ENCODE measurements around the gene OR52H1. TPM values are rescaled to one million over a fixed set of nuclear protein-coding genes. Genes with fewer than 3 reads are reported as not detected.

OR52H1 gene
- total and polyA plus RNA-seq, 9 of the 15 experiments (the other 6 are each of a cell fraction or from before 2014, with no cell fraction given) = 0.15 TPM; not detected in 8

- H2AFZ ChIP-seq (ENCODE audit: low read depth, low read length) = no peak overlapping the region
- H3K4me1 ChIP-seq (replicated peaks in 1 of 2; ENCODE audit: control insufficient read depth in 2 of 2, insufficient read depth in 2 of 2, low read length in 2 of 2) = peaks cover 0 to 44% of the 10 kb centered on the region in 2 experiments; a peak in 3 of 5 replicates
- H3K4me2 ChIP-seq (ENCODE audit: insufficient read depth, low read length) = peak overlapping the region; percentile 50
- DNase-seq (ENCODE audit: extremely low read depth in 1 of 4, low spot score in 3 of 4) (no peak), FAIRE-seq (no peak), ATAC-seq (no peak)
- peaks cover 100% of the 10 kb centered on the region for H3K79me2 ChIP-seq (ENCODE audit: control insufficient read depth, insufficient read depth, low read length)
- ChIA-PET CTCF (ENCODE audit: low intra/inter-chr PET ratio) (no interaction called here), POLR2A (interaction anchor here (0.7 to 1.5 kb wide), 2 partner anchors 15 to 184 kb away, joined by 3 read pairs; partner anchors contain the start of gene TRIM5)
- intact Hi-C loops (cut with micrococcal nuclease) = loop anchor here (10.0 kb wide), 3 partner anchors 94 to 296 kb away; partner anchors contain the start of genes OR51V1 and TRIM6
- H4K20me1 ChIP-seq (replicated peaks; ENCODE audit: control insufficient read depth, insufficient read depth, low read length) = peaks cover 78% of the 10 kb centered on the region
- peaks cover 83% of the 10 kb centered on the region for H3K36me3 ChIP-seq (ENCODE audit: control insufficient read depth, insufficient read depth, low read length)
- BruUV-seq (replicated peaks) = no TSS peak
- peak overlapping the region in 1 of 2 experiments; percentile 61; a peak in 2 of 4 replicates for H3K9ac ChIP-seq (ENCODE audit: insufficient read depth in 1 of 2, low read depth in 2 of 2, low read length in 2 of 2)
- H3K9me1 ChIP-seq (ENCODE audit: control insufficient read depth, insufficient read depth, low read length) = peaks cover 3% of the 10 kb centered on the region
- H3K4me3 ChIP-seq = peak overlapping the region; percentile 52; the same call in 1 of the 2 replicates
- H3K27me3 ChIP-seq (ENCODE audit: control insufficient read depth in 2 of 2, insufficient read depth in 2 of 2, low read length in 2 of 2) = no peaks in the 10 kb centered on the region
- in situ Hi-C loops (cut with MboI) = no loop called here
- H3K9me3 ChIP-seq (replicated peaks; ENCODE audit: control insufficient read depth, insufficient read depth, low read depth, low read length) = no peaks in the 10 kb centered on the region
- WGBS (ENCODE audit: insufficient coverage, low coverage, missing lambda C conversion rate) = 31% methylated on average over 6 of the region's 6 CpGs
- peak overlapping the region; percentile 24 for H3K27ac ChIP-seq (ENCODE audit: extremely low read depth, low read depth, low read length)
- no peak for TF ChIP-seq ID3 (CRISPR knock-in tag; IDR thresholded peaks at IDR 0.05)
- TF ChIP-seq ID3 (tag; IDR thresholded peaks at IDR 0.05) = peak; percentile 69; the same call in 1 of the 2 replicates
- TF ChIP-seq NFE2L1 (tag; IDR thresholded peaks at IDR 0.05; ENCODE audit: borderline replicate concordance, low read depth) = 0 out of 2 replicates have a peak, but pooled peaks have one; percentile 19
- no peak for TF ChIP-seq RAD51 (IDR thresholded peaks at IDR 0.05; ENCODE audit: borderline replicate concordance, low read depth)
- no peak for TF ChIP-seq ELF2 (CRISPR knock-in tag; IDR thresholded peaks at IDR 0.05)
- no peak for TF ChIP-seq NFXL1 (CRISPR knock-in tag; IDR thresholded peaks at IDR 0.05)
- no peak for TF ChIP-seq HDAC8 (tag; IDR thresholded peaks at IDR 0.05)
- TF ChIP-seq ZBTB11 (CRISPR knock-in tag; IDR thresholded peaks at IDR 0.05) = no peak
- TF ChIP-seq ZFP36 (IDR thresholded peaks at IDR 0.05; ENCODE audit: low read depth, low read length, partially characterized antibody) = no peak
- TF ChIP-seq JUND (IDR thresholded peaks at IDR 0.05; ENCODE audit: borderline replicate concordance, low read depth, low read length) = no peak
- TF ChIP-seq JUND (tag; IDR thresholded peaks at IDR 0.05; ENCODE audit: borderline replicate concordance, low read depth, low read length) = no peak
- no peak for TF ChIP-seq TCFL5 (CRISPR knock-in tag; conservative IDR thresholded peaks at IDR 0.05)
- TF ChIP-seq CEBPG (CRISPR knock-in tag; IDR thresholded peaks at IDR 0.05) = no peak
- TF ChIP-seq CEBPG (tag; conservative IDR thresholded peaks at IDR 0.05 in 1 of 2, IDR thresholded peaks at IDR 0.05 in 1 of 2) = no peak
- no peak for TF ChIP-seq TRIM28 (IDR thresholded peaks at IDR 0.05)
- no peak for TF ChIP-seq PTBP1 (IDR thresholded peaks at IDR 0.05; ENCODE audit: low read depth, low read length)
- no peak for TF ChIP-seq SRSF3 (IDR thresholded peaks at IDR 0.05; ENCODE audit: insufficient read depth, low read length)
- no peak for TF ChIP-seq NR4A1 (CRISPR knock-in tag; IDR thresholded peaks at IDR 0.05)
- peak; percentile 31; the same call in 1 of the 2 replicates for TF ChIP-seq NR4A1 (tag; IDR thresholded peaks at IDR 0.05)
- peak; percentile 61; the same call in 1 of the 2 replicates for TF ChIP-seq ZNF253 (CRISPR knock-in tag; conservative IDR thresholded peaks at IDR 0.05)
- TF ChIP-seq BACH1 (tag; IDR thresholded peaks at IDR 0.05) = 0 out of 2 replicates have a peak, but pooled peaks have one; percentile 20
These were observed 47.9 kb downstream of the OR52H1 start for GRCh38 chr11:5500393-5500801.
